IPS-20b (cell line): Measurements from ENCODE around the gene PRDM16.

Source experiments
- H3K27ac ChIP-seq: one replicate; pipeline ENCODE4 v1.5.1; 2013; ENCODE audit warnings: low read length
- H3K27me3 ChIP-seq: 2 replicates; pipeline ENCODE4 v1.6.1; 2013; ENCODE audit warnings: mild to moderate bottlenecking, low read length, inconsistent platforms; ENCODE audit not compliant: insufficient read depth
- H3K36me3 ChIP-seq: 2 replicates; pipeline ENCODE4 v1.6.1; 2013; ENCODE audit warnings: low read depth, mild to moderate bottlenecking, inconsistent platforms, low read length, moderate library complexity; ENCODE audit not compliant: insufficient read depth
- H3K4me1 ChIP-seq: 2 replicates; pipeline ENCODE4 v1.6.1; 2013; ENCODE audit warnings: mild to moderate bottlenecking, control low read depth, inconsistent platforms, low read length, moderate library complexity; ENCODE audit not compliant: insufficient read depth
- H3K4me3 ChIP-seq: 2 replicates; pipeline ENCODE4 v1.5.1; 2013; ENCODE audit warnings: mild to moderate bottlenecking, low read length, inconsistent platforms
- H3K9ac ChIP-seq: 2 replicates; pipeline ENCODE4 v1.6.1; 2013; ENCODE audit warnings: low read depth, mild to moderate bottlenecking, inconsistent platforms, low read length, moderate library complexity
- H3K9me3 ChIP-seq: 2 replicates; pipeline ENCODE4 v1.6.1; 2013; ENCODE audit warnings: mild to moderate bottlenecking, low read depth, low read length, inconsistent platforms; ENCODE audit not compliant: insufficient read depth

Gene PRDM16

GRCh38 chr1:3116560-3116959, 47.6 kb downstream of the PRDM16 start:
- no peaks in the 10 kb centered on the region for H3K27me3 ChIP-seq
- H3K9me3 ChIP-seq = no peaks in the 10 kb centered on the region
- no peak overlapping the region for H3K9ac ChIP-seq

GRCh38 chr1:3117879-3118278, 48.9 kb downstream of the PRDM16 start:
- Histone ChIP-seq H3K9me3 (no peaks in the 10 kb centered on the region), H3K36me3 (no peaks in the 10 kb centered on the region), H3K4me3 (no peak overlapping the region), H3K9ac (no peak overlapping the region), H3K27ac (no peak overlapping the region), H3K27me3 (no peaks in the 10 kb centered on the region), H3K4me1 (no peaks in the 10 kb centered on the region)

More at GRCh38 chr1:3116560-3116959, 47.6 kb downstream of the PRDM16 start:
- Histone ChIP-seq H3K4me1 (no peaks in the 10 kb centered on the region), H3K4me3 (no peak overlapping the region), H3K36me3 (no peaks in the 10 kb centered on the region), H3K27ac (no peak overlapping the region)

- no peaks in the 10 kb centered on the region for H3K27me3 ChIP-seq
- no peaks in the 10 kb centered on the region for H3K4me1 ChIP-seq
These were observed 50.1 kb downstream of the PRDM16 start for GRCh38 chr1:3119061-3119460.

GRCh38 chr1:3119725-3120124, 50.7 kb downstream of the PRDM16 start:
- Histone ChIP-seq H3K4me1 (no peaks in the 10 kb centered on the region), H3K9me3 (no peaks in the 10 kb centered on the region), H3K27me3 (no peaks in the 10 kb centered on the region), H3K4me3 (no peak overlapping the region), H3K9ac (no peak overlapping the region), H3K27ac (no peak overlapping the region), H3K36me3 (no peaks in the 10 kb centered on the region)

More at GRCh38 chr1:3119061-3119460, 50.1 kb downstream of the PRDM16 start:
- Histone ChIP-seq H3K9ac (no peak overlapping the region), H3K4me3 (no peak overlapping the region), H3K9me3 (no peaks in the 10 kb centered on the region), H3K36me3 (no peaks in the 10 kb centered on the region), H3K27ac (no peak overlapping the region)

- H3K4me1 ChIP-seq = no peaks in the 10 kb centered on the region
- no peak overlapping the region for H3K27ac ChIP-seq
- H3K4me3 ChIP-seq = no peak overlapping the region
- H3K9me3 ChIP-seq = no peaks in the 10 kb centered on the region
- H3K9ac ChIP-seq = no peak overlapping the region
- no peaks in the 10 kb centered on the region for H3K27me3 ChIP-seq
- no peaks in the 10 kb centered on the region for H3K36me3 ChIP-seq
These were observed 51.1 kb downstream of the PRDM16 start for GRCh38 chr1:3120140-3120539.

GRCh38 chr1:3120994-3121393, 52.0 kb downstream of the PRDM16 start:
- no peaks in the 10 kb centered on the region for H3K4me1 ChIP-seq
- H3K27ac ChIP-seq = no peak overlapping the region
- no peak overlapping the region for H3K4me3 ChIP-seq
- no peaks in the 10 kb centered on the region for H3K9me3 ChIP-seq
- H3K36me3 ChIP-seq = no peaks in the 10 kb centered on the region
- no peaks in the 10 kb centered on the region for H3K27me3 ChIP-seq
- no peak overlapping the region for H3K9ac ChIP-seq

- Histone ChIP-seq H3K9ac (no peak overlapping the region), H3K27me3 (no peaks in the 10 kb centered on the region), H3K4me1 (no peaks in the 10 kb centered on the region), H3K9me3 (no peaks in the 10 kb centered on the region), H3K27ac (no peak overlapping the region), H3K36me3 (no peaks in the 10 kb centered on the region), H3K4me3 (no peak overlapping the region)
These were observed 52.6 kb downstream of the PRDM16 start for GRCh38 chr1:3121401-3122210.

GRCh38 chr1:3122311-3122710, 53.3 kb downstream of the PRDM16 start:
- H3K36me3 ChIP-seq = no peaks in the 10 kb centered on the region
- H3K27ac ChIP-seq = no peak overlapping the region
- no peak overlapping the region for H3K4me3 ChIP-seq
- H3K4me1 ChIP-seq = no peaks in the 10 kb centered on the region
- H3K9ac ChIP-seq = no peak overlapping the region
- H3K9me3 ChIP-seq = no peaks in the 10 kb centered on the region
- no peaks in the 10 kb centered on the region for H3K27me3 ChIP-seq

GRCh38 chr1:3124246-3124645, 55.2 kb downstream of the PRDM16 start:
- no peaks in the 10 kb centered on the region for H3K4me1 ChIP-seq
- H3K4me3 ChIP-seq = no peak overlapping the region
- no peaks in the 10 kb centered on the region for H3K9me3 ChIP-seq
- no peak overlapping the region for H3K27ac ChIP-seq
- H3K27me3 ChIP-seq = no peaks in the 10 kb centered on the region
- no peak overlapping the region for H3K9ac ChIP-seq
- H3K36me3 ChIP-seq = no peaks in the 10 kb centered on the region

GRCh38 chr1:3125078-3125477, 56.1 kb downstream of the PRDM16 start:
- H3K4me1 ChIP-seq = no peaks in the 10 kb centered on the region
- H3K9me3 ChIP-seq = no peaks in the 10 kb centered on the region
- H3K9ac ChIP-seq = no peak overlapping the region
- H3K27ac ChIP-seq = no peak overlapping the region
- H3K36me3 ChIP-seq = no peaks in the 10 kb centered on the region
- no peaks in the 10 kb centered on the region for H3K27me3 ChIP-seq
- no peak overlapping the region for H3K4me3 ChIP-seq

GRCh38 chr1:3125546-3126368, 56.8 kb downstream of the PRDM16 start:
- Histone ChIP-seq H3K27ac (no peak overlapping the region), H3K4me1 (no peaks in the 10 kb centered on the region), H3K36me3 (no peaks in the 10 kb centered on the region), H3K27me3 (no peaks in the 10 kb centered on the region), H3K9me3 (no peaks in the 10 kb centered on the region), H3K9ac (no peak overlapping the region), H3K4me3 (no peak overlapping the region)
